ENCODE data around the gene BANK1. TPM values are rescaled to one million over a fixed set of nuclear protein-coding genes. Genes with fewer than 3 reads are reported as not detected.

Gene BANK1
- polyA plus RNA-seq, 1 donor from 2014 or later: not detected

DNA sequence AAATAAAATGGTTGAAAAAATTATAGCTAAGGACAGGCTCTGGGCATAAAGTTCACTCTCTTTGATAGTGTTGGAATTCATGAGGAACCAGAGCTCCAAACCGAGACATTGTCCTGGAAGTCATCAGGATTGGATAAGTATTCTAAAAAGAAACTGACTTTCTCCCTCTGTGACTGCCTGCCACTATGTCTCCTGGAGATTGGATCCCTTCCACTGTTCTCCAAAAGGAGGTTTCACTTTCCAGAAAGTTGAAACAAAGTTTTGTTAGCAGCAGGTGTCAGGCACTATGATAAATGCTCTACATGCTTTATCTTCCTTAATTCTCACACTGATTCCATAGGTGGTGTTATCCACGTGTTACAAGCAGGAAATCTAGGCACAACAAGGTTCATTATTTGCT, 16.8 kb downstream of the BANK1 start:
- no peaks in the 10 kb centered on the region for H3K9me2 ChIP-seq (ENCODE audit: insufficient read depth, low read length)
- TF ChIP-seq POLR2AphosphoS5 (IDR thresholded peaks at IDR 0.05) (no peak), EP300 (conservative IDR thresholded peaks at IDR 0.05; ENCODE audit: poor library complexity, severe bottlenecking) (no peak), SMC3 (conservative IDR thresholded peaks at IDR 0.05; ENCODE audit: poor library complexity) (no peak), RAD21 (conservative IDR thresholded peaks at IDR 0.05) (no peak), TAF1 (IDR thresholded peaks at IDR 0.05; ENCODE audit: low read depth) (no peak), EZH2 (IDR thresholded peaks at IDR 0.05; ENCODE audit: borderline replicate concordance, insufficient read depth, low read length, poor library complexity, severe bottlenecking) (no peak), MXI1 (conservative IDR thresholded peaks at IDR 0.05; ENCODE audit: poor library complexity, severe bottlenecking) (no peak)
- TF ChIP-seq, protein P1, sequence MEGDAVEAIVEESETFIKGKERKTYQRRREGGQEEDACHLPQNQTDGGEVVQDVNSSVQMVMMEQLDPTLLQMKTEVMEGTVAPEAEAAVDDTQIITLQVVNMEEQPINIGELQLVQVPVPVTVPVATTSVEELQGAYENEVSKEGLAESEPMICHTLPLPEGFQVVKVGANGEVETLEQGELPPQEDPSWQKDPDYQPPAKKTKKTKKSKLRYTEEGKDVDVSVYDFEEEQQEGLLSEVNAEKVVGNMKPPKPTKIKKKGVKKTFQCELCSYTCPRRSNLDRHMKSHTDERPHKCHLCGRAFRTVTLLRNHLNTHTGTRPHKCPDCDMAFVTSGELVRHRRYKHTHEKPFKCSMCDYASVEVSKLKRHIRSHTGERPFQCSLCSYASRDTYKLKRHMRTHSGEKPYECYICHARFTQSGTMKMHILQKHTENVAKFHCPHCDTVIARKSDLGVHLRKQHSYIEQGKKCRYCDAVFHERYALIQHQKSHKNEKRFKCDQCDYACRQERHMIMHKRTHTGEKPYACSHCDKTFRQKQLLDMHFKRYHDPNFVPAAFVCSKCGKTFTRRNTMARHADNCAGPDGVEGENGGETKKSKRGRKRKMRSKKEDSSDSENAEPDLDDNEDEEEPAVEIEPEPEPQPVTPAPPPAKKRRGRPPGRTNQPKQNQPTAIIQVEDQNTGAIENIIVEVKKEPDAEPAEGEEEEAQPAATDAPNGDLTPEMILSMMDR (IDR thresholded peaks at IDR 0.05; ENCODE audit: poor library complexity, severe bottlenecking): no peak
- TF ChIP-seq, protein P2, sequence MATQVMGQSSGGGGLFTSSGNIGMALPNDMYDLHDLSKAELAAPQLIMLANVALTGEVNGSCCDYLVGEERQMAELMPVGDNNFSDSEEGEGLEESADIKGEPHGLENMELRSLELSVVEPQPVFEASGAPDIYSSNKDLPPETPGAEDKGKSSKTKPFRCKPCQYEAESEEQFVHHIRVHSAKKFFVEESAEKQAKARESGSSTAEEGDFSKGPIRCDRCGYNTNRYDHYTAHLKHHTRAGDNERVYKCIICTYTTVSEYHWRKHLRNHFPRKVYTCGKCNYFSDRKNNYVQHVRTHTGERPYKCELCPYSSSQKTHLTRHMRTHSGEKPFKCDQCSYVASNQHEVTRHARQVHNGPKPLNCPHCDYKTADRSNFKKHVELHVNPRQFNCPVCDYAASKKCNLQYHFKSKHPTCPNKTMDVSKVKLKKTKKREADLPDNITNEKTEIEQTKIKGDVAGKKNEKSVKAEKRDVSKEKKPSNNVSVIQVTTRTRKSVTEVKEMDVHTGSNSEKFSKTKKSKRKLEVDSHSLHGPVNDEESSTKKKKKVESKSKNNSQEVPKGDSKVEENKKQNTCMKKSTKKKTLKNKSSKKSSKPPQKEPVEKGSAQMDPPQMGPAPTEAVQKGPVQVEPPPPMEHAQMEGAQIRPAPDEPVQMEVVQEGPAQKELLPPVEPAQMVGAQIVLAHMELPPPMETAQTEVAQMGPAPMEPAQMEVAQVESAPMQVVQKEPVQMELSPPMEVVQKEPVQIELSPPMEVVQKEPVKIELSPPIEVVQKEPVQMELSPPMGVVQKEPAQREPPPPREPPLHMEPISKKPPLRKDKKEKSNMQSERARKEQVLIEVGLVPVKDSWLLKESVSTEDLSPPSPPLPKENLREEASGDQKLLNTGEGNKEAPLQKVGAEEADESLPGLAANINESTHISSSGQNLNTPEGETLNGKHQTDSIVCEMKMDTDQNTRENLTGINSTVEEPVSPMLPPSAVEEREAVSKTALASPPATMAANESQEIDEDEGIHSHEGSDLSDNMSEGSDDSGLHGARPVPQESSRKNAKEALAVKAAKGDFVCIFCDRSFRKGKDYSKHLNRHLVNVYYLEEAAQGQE (IDR thresholded peaks at IDR 0.05; ENCODE audit: borderline replicate concordance): no peak
- H3K4me2 ChIP-seq (ENCODE audit: low read length): no peak overlapping the region
- no peaks in the 10 kb centered on the region for H4K20me1 ChIP-seq (ENCODE audit: insufficient read depth)
- no peak overlapping the region for H3K9ac ChIP-seq (ENCODE audit: low read length)
- no peaks in the 10 kb centered on the region for H3K36me3 ChIP-seq (ENCODE audit: insufficient read depth, low read length)
- no peaks in the 10 kb centered on the region for H3F3A ChIP-seq (ENCODE audit: insufficient read depth, low read length, poor library complexity, severe bottlenecking)
- no peak overlapping the region for H2AFZ ChIP-seq (ENCODE audit: low read depth, low read length)
- no peaks in the 10 kb centered on the region for H3K9me3 ChIP-seq (ENCODE audit: low read length)
- no peaks in the 10 kb centered on the region for H3K27me3 ChIP-seq (ENCODE audit: insufficient read depth, low read depth, low read length)
- no peaks in the 10 kb centered on the region for H3K79me2 ChIP-seq (replicated peaks; ENCODE audit: insufficient read depth, low read length)
- H3K4me3 ChIP-seq (ENCODE audit: low read length): no peak overlapping the region
- H3K27ac ChIP-seq (ENCODE audit: low read length): no peak overlapping the region

DNA sequence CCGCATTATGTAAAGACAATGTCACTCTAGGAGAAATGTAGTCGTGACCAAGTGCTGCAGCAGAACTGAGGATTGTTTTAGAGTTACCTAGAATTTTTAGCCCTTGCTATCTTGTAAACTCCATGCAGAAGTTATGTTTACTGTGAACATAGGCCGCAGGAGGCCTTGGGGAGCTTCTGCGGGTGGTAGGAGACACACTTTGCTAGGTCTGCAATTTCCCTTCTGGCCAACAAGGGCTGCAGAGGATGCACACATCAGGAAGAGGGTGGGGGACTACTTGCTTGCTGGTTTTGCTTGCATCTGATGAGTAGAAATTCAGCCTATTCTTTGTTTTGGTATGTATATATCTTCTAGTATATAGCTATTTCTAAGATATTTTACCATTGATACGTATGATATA, 23.1 kb downstream of the BANK1 start:
- no peaks in the 10 kb centered on the region for H3K36me3 ChIP-seq (ENCODE audit: insufficient read depth, low read length)
- H2AFZ ChIP-seq (ENCODE audit: low read depth, low read length): no peak overlapping the region
- H3F3A ChIP-seq (ENCODE audit: insufficient read depth, low read length, poor library complexity, severe bottlenecking): no peaks in the 10 kb centered on the region
- H3K27ac ChIP-seq (ENCODE audit: low read length): no peak overlapping the region
- no peak overlapping the region for H3K4me2 ChIP-seq (ENCODE audit: low read length)
- H3K9me3 ChIP-seq (ENCODE audit: low read length): no peaks in the 10 kb centered on the region
- no peaks in the 10 kb centered on the region for H3K27me3 ChIP-seq (ENCODE audit: insufficient read depth, low read depth, low read length)
- H3K4me3 ChIP-seq (ENCODE audit: low read length): no peak overlapping the region
- no peaks in the 10 kb centered on the region for H3K79me2 ChIP-seq (replicated peaks; ENCODE audit: insufficient read depth, low read length)
- TF ChIP-seq MXI1 (conservative IDR thresholded peaks at IDR 0.05; ENCODE audit: poor library complexity, severe bottlenecking): no peak
- TF ChIP-seq RAD21 (conservative IDR thresholded peaks at IDR 0.05): no peak
- TF ChIP-seq, protein P1 (IDR thresholded peaks at IDR 0.05; ENCODE audit: poor library complexity, severe bottlenecking): no peak
- TF ChIP-seq EZH2 (IDR thresholded peaks at IDR 0.05; ENCODE audit: borderline replicate concordance, insufficient read depth, low read length, poor library complexity, severe bottlenecking): no peak
- H3K9me2 ChIP-seq (ENCODE audit: insufficient read depth, low read length): no peaks in the 10 kb centered on the region
- no peak overlapping the region for H3K9ac ChIP-seq (ENCODE audit: low read length)
- no peaks in the 10 kb centered on the region for H4K20me1 ChIP-seq (ENCODE audit: insufficient read depth)
